COLO829 (cell line): ENCODE measurements around the gene PROX2.
A peak's percentile ranks its signal among the peaks of the same experiment; 100 is the strongest.

Source experiments
- DNase-seq: peaks from one replicate; pipeline ENCODE4 v3.0.0; 2012; ENCODE audit warnings: low spot score

PROX2 gene, protein sequence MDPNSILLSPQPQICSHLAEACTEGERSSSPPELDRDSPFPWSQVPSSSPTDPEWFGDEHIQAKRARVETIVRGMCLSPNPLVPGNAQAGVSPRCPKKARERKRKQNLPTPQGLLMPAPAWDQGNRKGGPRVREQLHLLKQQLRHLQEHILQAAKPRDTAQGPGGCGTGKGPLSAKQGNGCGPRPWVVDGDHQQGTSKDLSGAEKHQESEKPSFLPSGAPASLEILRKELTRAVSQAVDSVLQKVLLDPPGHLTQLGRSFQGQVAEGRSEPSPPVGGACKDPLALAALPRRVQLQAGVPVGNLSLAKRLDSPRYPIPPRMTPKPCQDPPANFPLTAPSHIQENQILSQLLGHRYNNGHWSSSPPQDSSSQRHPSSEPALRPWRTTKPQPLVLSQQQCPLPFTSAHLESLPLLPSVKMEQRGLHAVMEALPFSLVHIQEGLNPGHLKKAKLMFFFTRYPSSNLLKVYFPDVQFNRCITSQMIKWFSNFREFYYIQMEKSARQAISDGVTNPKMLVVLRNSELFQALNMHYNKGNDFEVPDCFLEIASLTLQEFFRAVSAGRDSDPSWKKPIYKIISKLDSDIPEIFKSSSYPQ

DNA sequence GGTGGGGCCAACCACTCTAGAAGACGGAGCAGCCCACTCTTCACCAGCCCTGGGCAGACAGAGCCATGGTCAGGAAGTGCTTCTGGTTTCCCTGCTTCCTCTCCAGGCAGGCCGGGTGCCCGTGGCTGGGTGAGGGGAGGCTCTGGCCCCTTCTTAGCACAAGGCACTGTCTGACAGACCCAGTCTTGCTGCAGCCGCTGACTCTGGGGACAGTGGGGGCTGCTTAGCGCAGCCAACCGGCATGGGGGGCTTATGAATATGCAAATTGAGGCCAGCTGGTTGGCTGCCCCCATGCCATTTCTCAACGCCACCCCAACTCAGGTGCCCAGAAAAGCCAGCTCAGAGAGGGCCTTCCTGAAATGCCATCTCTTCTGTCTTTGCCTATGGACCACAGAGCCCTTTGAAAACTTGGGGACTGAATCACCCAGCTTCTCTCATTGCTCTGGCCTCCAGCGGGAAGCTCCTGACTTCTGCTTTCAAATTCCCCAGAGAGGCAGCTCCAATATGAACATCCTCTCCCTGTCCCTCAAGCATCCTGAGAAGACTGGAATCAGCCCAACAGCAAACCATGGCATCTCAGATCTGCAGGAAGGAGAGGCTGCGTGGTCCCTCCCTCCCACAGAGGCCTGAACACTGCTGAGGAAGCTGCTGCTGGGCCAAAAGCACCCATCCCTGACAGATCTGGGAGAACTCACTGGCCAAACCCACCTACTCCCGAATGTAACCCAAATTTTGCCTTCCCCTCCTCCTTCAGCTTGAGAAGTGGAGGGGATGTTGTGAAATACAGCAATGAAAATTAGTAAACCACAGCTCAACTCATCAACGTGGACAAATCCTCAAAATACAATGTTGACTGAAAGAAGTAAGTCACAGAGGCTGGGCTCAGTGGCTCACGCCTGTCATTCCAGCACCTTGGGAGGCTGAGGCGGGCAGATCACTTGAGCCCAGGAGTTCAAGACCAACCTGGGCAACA is at the start of gene PROX2:
TSS of gene PROX2 (minus strand) at position 205 of the 973 bp plus-strand sequence. CDS start 12,311 bp downstream, outside the sequence.
- no peak for DNase-seq

DNA sequence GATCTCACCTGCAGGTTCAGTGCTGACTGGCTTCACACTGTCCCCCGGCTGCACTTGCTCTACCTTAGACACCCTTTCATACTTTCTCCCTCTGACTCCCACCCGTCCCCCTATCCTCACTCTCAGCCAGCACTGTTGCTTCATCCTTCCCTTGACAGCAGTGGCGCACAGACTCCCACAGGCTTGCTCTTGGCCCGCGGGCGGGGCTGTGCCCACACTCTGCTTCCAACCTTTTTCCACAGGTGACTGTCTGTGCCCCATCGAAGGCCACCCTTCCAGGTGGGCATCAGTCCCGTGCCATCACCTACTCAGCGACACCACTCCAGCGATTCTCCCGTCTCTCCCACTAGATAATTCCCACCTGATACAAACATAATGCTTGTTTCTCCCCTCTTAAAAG is 48.1 kb upstream of the PROX2 start:
- DNase-seq = no peak

DNA sequence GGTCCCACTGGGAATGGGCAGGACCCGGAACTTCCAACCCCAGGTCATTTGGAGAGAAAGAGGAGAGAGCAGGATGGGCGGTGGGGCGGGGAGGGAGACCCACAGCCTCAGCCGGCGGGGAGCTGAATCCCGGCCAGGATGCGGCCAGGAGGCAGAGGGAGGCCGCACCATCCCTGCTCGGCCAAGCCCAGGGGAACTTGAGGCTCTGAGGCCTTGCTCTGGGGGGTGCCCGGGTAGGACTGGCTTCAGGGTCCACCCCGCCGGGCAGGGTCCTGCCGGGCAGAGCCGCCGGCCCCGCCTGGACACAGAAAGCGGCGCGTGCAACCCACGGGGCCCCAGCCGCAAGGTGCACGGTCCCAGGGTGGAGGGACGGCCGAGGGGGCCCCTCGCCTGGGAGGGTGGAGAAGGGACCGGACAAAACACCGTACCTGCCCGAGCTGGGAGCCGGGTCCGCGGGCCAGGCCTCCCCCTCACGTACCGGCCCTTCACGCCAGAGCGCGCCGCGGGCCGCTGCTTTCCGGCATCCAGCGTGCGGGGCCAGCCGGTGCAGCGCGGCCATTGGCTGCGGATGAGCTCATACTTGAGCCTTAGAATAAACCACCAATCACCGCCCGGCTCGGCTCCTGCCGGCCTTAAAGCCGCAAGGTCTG is 46.9 kb upstream of the PROX2 start, which contains the start of gene RPS6KL1:
TSS of gene RPS6KL1 (minus strand) at position 509 of the 650 bp plus-strand sequence. CDS start 1,719 bp downstream, outside the sequence.
- peak; percentile 85 for DNase-seq

DNA sequence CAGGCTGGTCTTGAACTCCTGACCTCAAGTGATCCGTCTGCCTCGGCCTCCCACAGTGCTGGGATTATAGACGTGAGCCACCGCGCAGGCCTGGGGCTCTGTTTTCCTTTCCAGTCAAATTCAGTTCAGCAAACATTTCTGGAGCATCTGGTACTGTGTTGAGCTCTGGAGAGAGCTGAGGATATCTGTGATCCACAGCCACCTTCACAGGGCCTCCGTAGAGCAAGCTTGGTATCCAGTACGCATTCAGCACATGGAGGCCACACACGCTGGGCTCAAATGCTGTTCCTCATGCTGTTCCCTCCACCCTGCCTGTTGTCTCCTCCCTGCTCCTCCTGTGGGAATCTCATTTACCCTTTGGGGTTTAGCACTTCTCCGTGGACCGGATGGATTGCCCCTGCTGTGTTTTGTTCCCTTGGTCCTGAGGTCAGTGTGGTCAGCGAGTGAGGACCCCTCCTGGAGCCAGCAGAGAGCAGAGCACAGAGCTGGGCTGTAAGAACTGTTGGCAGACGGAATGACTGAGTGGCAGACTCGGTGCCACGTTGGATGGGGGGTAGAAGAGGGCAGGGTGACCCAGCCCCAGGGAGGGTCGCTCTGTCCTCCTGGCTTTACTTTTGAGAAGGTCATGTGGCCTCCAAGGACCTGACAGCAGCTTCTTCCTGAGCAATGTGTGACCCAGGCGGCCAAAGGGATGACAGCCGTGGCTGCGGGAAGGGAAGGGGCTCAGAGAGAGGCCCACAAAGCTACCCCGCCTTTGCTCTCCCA is 46.2 kb upstream of the PROX2 start:
- no peak for DNase-seq

DNA sequence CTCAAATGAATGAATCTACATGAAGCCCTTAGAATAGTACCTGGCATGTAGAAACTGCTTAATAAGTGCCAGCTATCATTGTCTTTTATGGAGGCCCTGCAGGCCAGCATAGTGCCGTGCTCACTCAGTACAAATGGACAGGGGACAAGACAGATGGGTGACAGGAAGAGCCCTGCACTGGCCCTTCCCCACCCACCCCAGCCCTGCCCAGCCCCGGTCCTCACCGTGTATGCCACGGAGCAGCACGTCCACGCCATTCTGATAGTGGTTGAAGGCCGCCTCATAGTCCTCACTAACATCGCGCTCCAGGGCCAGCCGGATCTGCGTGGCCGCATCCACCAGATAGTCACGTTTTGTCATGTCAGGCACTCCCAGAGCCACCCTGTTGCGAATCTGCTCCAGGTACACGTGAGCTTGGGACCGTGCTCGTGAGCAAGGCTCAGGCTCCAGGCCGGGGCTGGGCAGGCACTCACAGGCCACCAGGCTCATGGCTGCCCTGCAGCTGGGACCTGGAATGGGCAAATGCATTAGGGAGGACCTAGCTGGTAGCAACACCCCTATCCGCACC is 45.2 kb upstream of the PROX2 start:
- no peak for DNase-seq

DNA sequence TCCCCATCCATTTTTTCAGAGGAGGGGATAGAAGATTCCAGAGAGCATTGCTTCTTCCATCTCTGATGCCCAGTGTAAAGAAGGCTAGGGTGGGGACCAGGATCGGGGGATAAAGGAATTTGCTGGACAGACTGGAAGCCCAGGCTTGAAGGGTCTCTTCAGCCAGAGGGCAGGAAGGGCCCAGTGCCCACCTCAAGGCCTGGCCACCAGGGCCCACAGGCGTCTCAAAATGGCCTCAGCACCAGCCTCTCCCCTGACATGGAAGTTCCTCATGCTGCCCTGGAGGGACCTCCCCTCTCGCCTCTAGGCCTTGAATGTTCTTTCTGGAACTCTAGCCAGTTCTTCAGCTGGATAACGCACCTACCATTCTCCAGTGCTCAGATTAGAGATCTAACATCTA is 44.3 kb upstream of the PROX2 start:
- no peak for DNase-seq

DNA sequence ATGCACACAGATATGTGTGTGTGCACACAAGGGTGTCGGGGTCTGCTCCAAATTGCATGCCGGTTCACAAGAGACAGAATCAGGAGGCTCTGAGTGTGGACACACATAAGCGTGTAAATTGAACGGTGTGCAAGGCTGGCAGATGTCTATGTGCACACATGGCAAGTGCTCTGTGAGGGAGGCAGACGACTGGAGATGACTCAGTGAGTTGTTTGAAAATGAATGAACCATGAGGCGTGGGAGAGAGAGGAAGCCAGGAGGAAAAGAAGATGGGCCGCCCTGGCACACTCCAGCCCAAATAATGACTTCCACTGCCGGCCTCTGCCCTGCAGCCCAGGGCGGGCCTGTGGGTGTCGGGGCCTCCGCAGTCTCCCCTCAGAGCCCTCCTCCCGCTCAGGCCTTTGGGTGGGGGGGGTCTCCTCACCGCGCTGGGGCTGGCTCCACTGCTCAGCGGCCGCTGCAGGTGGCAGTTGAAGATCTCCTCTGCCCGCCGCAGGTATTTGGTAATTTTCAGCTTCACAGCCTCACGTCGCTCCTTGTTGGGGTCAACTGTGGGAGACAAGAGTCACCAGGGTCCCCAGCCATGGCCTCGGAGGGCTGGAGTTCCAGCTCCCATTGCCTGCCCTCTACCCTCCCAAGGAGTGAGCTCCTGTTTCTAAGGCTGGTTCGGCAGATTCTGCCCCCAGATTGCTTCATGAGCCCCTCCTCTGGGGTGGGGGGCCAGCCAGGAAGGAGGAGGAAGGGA is 43.6 kb upstream of the PROX2 start:
- DNase-seq = no peak

DNA sequence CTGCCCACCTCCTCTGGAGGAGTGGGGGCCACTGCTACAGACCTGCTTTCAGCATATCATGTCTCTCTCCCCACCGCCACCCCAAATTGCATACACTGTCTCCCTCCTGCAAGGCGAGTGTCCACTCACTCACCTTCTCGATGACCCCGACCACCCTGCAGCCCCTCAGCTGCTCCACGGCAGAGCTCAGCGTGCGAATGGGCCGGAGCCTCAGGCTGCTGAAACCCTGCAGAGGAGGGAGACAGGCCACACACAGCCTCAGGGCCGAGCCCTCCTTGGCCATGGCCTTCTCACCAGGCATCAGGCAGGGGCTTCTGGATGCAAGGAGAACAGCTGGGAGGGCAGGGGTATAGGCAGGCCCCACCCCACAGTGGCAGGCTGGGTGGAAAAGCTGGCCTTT is 42.4 kb upstream of the PROX2 start:
- no peak for DNase-seq

DNA sequence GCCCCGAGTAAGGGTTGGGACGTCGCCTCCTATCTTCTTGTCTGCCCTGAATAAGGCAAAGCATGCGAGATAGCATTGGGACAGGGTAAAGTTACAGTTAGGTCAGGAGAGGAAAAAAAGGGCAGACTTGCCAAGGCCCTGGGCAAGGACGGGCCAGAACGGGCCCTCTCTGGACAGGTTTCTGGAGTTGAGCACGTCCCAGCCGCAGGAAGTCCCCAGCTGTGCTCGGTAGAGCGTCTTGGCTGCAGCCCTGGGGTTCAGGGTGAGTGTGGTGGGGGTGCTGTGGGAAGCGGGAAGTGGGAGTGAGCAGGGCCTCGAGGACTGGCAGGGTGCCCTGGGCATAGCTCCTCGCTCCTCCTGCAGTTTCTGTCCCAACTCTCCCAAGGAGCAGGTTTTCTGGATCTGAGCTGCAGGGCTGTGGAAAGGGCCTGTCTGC is 41.7 kb upstream of the PROX2 start:
- DNase-seq = no peak

DNA sequence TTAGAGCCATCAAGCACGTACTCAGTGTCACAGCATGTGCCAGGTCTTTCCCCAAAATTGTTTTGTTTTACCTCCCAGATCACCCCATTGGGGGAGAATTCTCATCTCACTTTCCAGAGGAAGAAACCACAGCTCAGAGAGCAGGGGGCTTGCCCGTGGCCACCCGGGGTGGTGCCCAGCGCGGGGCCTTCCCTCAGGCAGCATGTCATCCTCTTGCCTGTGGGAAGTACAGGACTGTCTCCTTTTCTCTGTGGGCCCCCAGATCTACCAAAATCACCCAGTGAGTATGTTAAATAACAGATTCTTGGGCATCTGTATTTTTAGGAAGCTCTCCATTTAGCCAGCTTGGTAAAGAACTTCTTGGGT is 41.2 kb upstream of the PROX2 start:
- DNase-seq = no peak

DNA sequence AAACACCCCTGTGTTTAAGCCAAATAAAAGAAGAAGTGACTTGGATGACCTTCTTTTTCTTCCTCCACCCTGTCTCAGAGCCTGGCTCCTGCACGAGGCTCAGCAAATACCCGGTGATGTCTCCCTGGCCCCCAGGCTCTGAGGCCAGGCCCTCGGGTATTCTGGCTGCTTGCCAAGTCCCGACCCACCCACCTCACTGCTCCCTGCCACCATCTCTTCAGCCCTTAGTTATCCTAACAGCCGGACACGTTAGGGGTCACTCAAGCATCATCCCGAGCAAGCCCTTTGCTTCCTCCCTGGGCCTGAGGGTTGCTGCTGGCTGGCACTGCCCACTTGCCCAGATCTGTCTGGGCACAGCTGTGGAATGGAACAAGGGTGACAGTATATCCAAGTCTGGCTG is 39.9 kb upstream of the PROX2 start:
- no peak for DNase-seq

DNA sequence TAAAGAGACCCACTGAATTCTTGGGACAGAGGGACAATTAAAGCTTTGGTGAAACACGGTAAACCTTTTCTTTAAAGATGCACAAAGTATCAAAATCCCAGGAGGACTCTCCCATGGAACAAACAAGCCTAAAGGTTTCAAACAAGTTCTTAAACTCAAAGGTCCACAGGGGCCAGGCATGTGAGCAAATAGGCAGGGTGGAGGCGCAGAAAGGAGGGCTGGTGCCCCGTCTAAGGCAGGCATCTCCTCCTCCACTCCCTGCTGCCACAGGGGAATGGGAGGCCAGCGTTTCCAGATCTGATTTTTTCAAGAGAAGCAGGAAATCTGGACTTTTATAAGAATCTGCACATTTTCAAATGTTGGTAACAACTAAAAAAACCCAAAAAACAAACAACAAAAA is 39.5 kb upstream of the PROX2 start:
- DNase-seq = no peak

DNA sequence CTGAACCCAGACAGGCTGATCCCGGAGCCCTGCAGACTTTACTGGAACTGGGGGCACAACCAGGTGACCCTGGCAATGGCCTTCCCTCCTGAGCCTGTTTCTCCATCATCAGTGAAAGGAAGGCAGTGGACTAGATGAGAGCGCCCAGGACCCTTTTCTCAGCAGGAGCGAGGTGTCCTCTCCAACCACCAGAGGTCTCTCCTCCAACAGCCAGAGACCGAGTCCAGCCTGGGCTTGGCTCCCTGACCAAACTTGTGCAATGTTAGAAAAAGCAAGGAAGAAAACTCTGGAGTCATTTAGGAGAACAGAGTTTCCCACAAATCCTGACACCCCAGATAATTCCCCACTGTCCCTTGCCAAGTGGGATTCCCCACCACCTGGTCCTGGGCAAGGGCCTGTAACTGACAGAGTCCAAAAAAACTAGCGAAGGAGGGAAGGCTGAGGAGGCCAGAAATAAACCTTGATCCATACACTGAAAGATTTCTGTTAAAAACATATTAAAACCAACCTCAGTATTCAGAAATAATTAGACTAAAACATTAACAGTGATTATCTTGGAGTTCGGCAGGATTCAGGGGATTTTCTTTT is 38.1 kb upstream of the PROX2 start:
- peak; percentile 84 for DNase-seq

DNA sequence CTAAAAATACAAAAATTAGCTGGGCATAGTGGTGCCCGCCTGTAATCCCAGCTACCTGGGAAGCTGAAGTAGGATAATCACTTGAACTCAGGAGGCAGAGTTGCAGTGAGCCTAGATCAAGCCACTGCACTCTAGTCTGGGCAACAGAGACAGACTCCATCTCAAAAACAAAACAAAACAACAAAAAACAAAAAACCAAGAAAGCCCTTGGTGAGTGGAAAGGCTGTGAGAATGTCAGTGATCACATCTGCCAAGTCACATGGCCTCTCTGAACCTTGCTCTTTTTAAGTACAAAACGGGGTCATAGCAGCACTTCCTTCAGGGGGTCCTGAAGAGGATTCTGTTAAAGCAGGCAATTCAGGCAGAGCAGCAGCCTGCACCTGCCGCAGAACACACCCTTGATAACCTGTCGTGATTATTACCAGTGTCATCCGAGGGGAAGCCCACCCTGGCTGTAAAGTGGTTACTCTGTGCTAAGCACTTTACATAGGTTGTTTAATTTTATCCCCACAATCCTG is 37.5 kb upstream of the PROX2 start:
- no peak for DNase-seq

DNA sequence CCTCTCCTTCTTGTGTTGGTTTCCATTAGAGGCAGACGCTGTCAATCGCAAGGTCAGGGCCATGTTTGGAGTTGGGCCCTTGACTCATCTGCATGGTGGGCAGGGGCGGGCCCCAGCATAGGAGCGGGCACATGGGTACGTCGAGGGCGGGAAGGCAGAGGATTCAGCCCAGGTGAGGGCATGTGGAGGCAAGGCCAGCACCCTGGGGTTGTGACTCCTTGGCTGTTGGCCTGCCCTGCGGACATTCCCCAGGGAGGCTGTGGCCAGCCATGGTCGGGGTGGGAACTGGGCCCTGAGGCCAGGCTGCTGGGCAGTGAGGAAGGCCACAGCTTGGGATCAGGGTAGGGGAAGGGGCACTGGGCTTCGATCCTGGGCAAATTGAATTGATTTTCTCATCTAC is 36.9 kb upstream of the PROX2 start:
- no peak for DNase-seq

DNA sequence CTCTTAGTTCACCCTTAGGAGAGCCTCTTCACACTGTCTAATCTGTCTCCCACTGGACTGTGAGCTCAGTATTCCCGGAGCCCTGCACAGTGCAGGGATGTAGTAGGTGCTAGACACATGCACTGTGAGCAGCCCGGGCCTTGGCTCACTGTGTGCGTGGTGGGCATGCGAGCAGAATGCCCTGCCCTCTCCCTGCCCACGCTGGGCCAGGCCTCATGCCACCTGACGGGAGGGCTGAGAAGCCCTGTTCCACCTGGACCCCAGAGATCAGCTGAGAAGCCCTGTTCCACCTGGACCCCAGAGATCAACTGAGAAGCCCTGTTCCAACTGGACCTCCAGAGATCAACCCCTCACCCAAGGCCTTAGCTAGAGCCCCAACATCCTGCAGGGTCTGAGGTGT is 36.2 kb upstream of the PROX2 start:
- DNase-seq = no peak

DNA sequence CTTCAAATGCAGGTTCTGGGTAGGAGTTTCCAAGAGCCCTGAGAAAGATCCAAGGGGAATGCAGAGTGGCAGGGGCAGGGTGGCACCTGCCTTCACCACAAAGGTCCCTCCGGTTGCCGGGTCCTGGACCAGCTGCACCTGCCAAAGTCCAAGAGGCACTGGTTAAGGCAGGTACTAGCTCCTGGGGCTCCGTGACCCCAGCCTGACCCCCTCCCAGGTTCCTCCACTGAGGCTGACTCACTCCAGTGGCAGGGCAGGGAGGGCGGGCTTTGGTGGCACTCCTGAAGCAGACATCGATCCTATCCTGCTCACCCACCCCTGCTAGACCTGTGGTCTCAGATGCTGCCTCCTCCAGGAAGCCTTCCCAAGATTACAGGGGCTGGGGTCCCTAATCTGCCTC is 35.8 kb upstream of the PROX2 start:
- no peak for DNase-seq

DNA sequence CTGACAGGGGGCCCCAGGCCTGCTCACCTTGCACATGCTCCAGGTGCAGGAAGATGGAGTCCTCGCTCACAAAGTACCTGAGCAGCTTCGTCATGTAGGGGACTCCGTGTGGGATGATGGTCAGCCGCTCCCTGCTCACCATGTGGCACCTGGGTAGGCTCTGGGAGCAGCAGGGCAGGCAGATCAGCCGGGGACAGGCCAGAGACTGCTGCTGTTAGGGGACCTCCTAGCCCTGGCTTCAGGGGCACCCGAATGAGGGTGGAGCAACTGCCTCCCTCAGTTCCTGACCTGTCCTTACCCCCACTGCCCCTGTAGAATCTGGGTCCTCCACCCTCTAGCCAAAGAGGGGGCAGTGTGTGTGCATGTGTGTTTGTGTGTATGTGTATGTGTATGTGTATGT is 35.3 kb upstream of the PROX2 start:
- no peak for DNase-seq

DNA sequence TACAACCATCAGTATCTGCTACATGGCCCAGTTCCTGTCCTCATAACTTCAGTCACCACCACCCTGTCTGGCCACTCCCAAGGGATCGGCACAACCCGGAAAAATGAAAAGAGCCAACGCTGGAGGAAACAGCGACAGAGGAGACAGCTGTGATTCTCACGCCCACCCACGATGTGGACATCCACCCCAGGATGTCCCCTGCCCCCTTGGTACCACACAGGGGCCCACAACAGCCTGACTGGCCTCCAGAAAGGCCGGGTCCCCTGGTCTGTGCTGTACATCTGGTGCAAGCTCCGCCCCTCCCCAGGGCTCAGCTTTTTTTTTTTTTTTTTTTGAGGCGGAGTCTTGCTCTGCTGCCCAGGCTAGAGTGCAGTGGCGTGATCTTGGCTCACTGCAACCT is 34.6 kb upstream of the PROX2 start:
- no peak for DNase-seq

DNA sequence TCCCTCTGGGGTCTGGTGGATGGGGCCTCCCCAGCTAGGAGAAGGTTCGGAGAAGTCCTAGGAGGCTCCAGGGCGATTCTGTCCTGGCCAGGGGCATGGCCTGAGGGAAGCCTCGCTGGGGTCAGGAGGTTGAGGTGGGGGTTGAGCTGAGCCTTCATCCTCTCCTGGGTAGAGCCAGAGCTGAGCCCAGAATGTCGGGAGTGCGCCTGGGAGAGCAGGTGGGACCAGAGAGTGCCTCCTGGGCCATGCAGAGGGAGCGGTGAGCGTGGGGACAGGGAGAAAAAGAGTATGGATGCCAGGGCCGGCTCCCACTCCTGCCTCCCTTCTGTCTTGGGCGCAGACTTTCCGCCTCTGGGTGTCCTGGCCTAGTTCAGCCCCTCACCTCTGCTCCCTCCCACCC is 34.0 kb upstream of the PROX2 start:
- no peak for DNase-seq
